ENCODE data around the gene GALNT3.
A peak's percentile ranks its signal among the peaks of the same experiment; 100 is the strongest.

Gene GALNT3
- total RNA-seq: 0.99 to 13.6 (median 4.1) reads per million in 18 experiments

- DNase-seq: peak in 1 of 2 donors; percentile 21
These were observed at the start of gene GALNT3 for GRCh38 chr2:165793779-165794535. GALNT3 (minus strand) TSS chr2:165794247; CDS start chr2:165770700, 23,547 bp downstream.

GRCh38 chr2:165843351-165843750 lies 49.3 kb upstream of the GALNT3 start:
- no peak for DNase-seq

GRCh38 chr2:165840333-165840958 lies 46.4 kb upstream of the GALNT3 start:
- DNase-seq: no peak

- DNase-seq: no peak
These were observed 45.6 kb upstream of the GALNT3 start for GRCh38 chr2:165839610-165840009.

- DNase-seq: no peak
These were observed 43.1 kb upstream of the GALNT3 start for GRCh38 chr2:165837122-165837521.

GRCh38 chr2:165835363-165835762 lies 41.3 kb upstream of the GALNT3 start:
- no peak for DNase-seq

GRCh38 chr2:165833156-165833555 lies 39.1 kb upstream of the GALNT3 start:
- DNase-seq: no peak

GRCh38 chr2:165827921-165828276 lies 33.9 kb upstream of the GALNT3 start:
- no peak for DNase-seq

GRCh38 chr2:165827016-165827920 lies 33.2 kb upstream of the GALNT3 start:
- no peak for DNase-seq

- no peak for DNase-seq
These were observed 31.0 kb upstream of the GALNT3 start for GRCh38 chr2:165825041-165825440.

GRCh38 chr2:165820296-165820695 lies 26.2 kb upstream of the GALNT3 start:
- DNase-seq: no peak

- DNase-seq: no peak
These were observed 24.9 kb upstream of the GALNT3 start for GRCh38 chr2:165818920-165819319.

- DNase-seq: peak; percentile 23 to 26
These were observed 21.5 kb upstream of the GALNT3 start for GRCh38 chr2:165815299-165816141.

- DNase-seq: no peak
These were observed 20.4 kb upstream of the GALNT3 start for GRCh38 chr2:165814473-165814872.

- no peak for DNase-seq
These were observed 17.7 kb upstream of the GALNT3 start for GRCh38 chr2:165811592-165812370.

- no peak for DNase-seq
These were observed 16.4 kb upstream of the GALNT3 start for GRCh38 chr2:165810418-165810817.

GRCh38 chr2:165804719-165805118 lies 10.7 kb upstream of the GALNT3 start:
- DNase-seq: no peak

- no peak for DNase-seq
These were observed 9.2 kb upstream of the GALNT3 start for GRCh38 chr2:165803123-165803760.

- DNase-seq: no peak
These were observed 7.1 kb upstream of the GALNT3 start for GRCh38 chr2:165801176-165801575.

GRCh38 chr2:165796819-165797530 lies 2.9 kb upstream of the GALNT3 start:
- DNase-seq: no peak

Data from inflammatory macrophage (primary cell).